PC-3 (cell line): ENCODE measurements around the gene PSMA7. TPM values are rescaled to one million over a fixed set of nuclear protein-coding genes. Genes with fewer than 3 reads are reported as not detected.

Experiments
- ATAC-seq: fragments of 200-7000 bp; cut with Tn5 transposase; 2 replicates; pipeline ENCODE4 v1.9.1; 2020; ENCODE audit warnings: mild to moderate bottlenecking, moderate library complexity
- BruUV-seq: library from RNA; stranded (reverse); fragments of 400-500 nt; replicated peaks from 2 replicates; lab custom pipeline; 2021; lab: Mats Ljungman, UMichigan
- CTCF ChIA-PET: fragments of 300-600 bp; sonication (Branson Sonifier 250); formaldehyde crosslinking; loops from one replicate; lab custom pipeline; 2022; ENCODE audit warnings: antibody characterized with exemption; lab: Charles Lee
- POLR2A ChIA-PET: fragments of 300-600 bp; sonication (Branson Sonifier 250); formaldehyde crosslinking; loops from one replicate; lab custom pipeline; 2022; ENCODE audit warnings: antibody characterized with exemption; ENCODE audit not compliant: unreplicated experiment; lab: Charles Lee
- DNase-seq: peaks from one replicate; pipeline ENCODE4 v3.0.0-alpha.2; 2015
- H2AFZ ChIP-seq: fragments of 300-600 bp; sonication (generic); 2 replicates; pipeline ENCODE4 v1.6.0; 2016; ENCODE audit warnings: antibody characterized with exemption, low read length
- H3F3A ChIP-seq: fragments of 300-600 bp; sonication (generic); one replicate; pipeline ENCODE4 v1.6.0; 2017; ENCODE audit warnings: antibody characterized with exemption, low read length, control low read depth, mild to moderate bottlenecking; ENCODE audit not compliant: unreplicated experiment
- H3K27ac ChIP-seq: fragments of 300-600 bp; sonication (generic); 2 replicates; pipeline ENCODE4 v1.5.1; 2016; ENCODE audit warnings: mild to moderate bottlenecking, low read length
- H3K27me3 ChIP-seq: fragments of 300-600 bp; sonication (generic); 2 replicates; pipeline ENCODE4 v1.6.1; 2016; ENCODE audit warnings: low read length, mixed read lengths
- H3K36me3 ChIP-seq: fragments of 300-600 bp; sonication (generic); 2 replicates; pipeline ENCODE4 v1.6.1; 2016; ENCODE audit warnings: low read depth, mixed run types, low read length, mixed read lengths
- H3K4me1 ChIP-seq: fragments of 300-600 bp; sonication (generic); 2 replicates; pipeline ENCODE4 v1.5.1; 2016; ENCODE audit warnings: low read length; ENCODE audit not compliant: insufficient read depth
- H3K4me2 ChIP-seq: fragments of 300-600 bp; sonication (generic); 2 replicates; pipeline ENCODE4 v1.6.0; 2016; ENCODE audit warnings: low read length
- H3K4me3 ChIP-seq: fragments of 300-600 bp; sonication (generic); 2 replicates; pipeline ENCODE4 v1.5.1; 2016; ENCODE audit warnings: mild to moderate bottlenecking, low read length, mixed read lengths
- H3K79me2 ChIP-seq: fragments of 300-600 bp; sonication (generic); 2 replicates; pipeline ENCODE4 v1.6.1; 2017; ENCODE audit warnings: low read length, mixed read lengths
- H3K9ac ChIP-seq: fragments of 300-600 bp; sonication (generic); 2 replicates; pipeline ENCODE4 v1.6.0; 2016; ENCODE audit warnings: mild to moderate bottlenecking, low read length
- H3K9me2 ChIP-seq: fragments of 300-600 bp; sonication (generic); replicated peaks from 2 replicates; pipeline ENCODE4 v1.6.1; 2016; ENCODE audit warnings: mixed run types, low read length, mixed read lengths
- H3K9me3 ChIP-seq: fragments of 300-600 bp; sonication (generic); 2 replicates; pipeline ENCODE4 v1.6.1; 2016; ENCODE audit warnings: low read length, mixed read lengths
- H4K20me1 ChIP-seq: fragments of 300-600 bp; sonication (generic); 2 replicates; pipeline ENCODE4 v1.6.1; 2016; ENCODE audit warnings: low read length, mixed read lengths
- EZH2 ChIP-seq: fragments of 300-600 bp; sonication (generic); IDR thresholded peaks from one replicate; pipeline ENCODE4 v1.6.1; 2017; ENCODE audit warnings: antibody characterized with exemption, mild to moderate bottlenecking, low read length; ENCODE audit not compliant: unreplicated experiment
- EZH2phosphoT487 ChIP-seq: fragments of 300-600 bp; sonication (generic); IDR thresholded peaks from 2 replicates; pipeline ENCODE4 v1.6.1; 2018; ENCODE audit warnings: mild to moderate bottlenecking, antibody characterized with exemption, low read length, borderline replicate concordance
- intact Hi-C: fragments of 100-400 bp; cut with micrococcal nuclease; formaldehyde crosslinking; loops from 2 replicates; pipeline ENCODE4 v1.9.0; 2023
- total RNA-seq: library from RNA; depleted of rRNA; stranded (reverse); fragments of >200 nt; gene quantifications from 2 replicates; pipeline ENCODE4 v1.2.3, GENCODE V29; 2014
- TF ChIP-seq, protein P1 (sequence below): fragments of 300-600 bp; sonication (generic); conservative IDR thresholded peaks from 2 replicates; pipeline ENCODE4 v1.5.1; 2017; ENCODE audit warnings: antibody characterized with exemption, low read depth, mild to moderate bottlenecking, low read length

PSMA7 gene
- total RNA-seq, 1 experiment from 2014 or later: 751 TPM

DNA sequence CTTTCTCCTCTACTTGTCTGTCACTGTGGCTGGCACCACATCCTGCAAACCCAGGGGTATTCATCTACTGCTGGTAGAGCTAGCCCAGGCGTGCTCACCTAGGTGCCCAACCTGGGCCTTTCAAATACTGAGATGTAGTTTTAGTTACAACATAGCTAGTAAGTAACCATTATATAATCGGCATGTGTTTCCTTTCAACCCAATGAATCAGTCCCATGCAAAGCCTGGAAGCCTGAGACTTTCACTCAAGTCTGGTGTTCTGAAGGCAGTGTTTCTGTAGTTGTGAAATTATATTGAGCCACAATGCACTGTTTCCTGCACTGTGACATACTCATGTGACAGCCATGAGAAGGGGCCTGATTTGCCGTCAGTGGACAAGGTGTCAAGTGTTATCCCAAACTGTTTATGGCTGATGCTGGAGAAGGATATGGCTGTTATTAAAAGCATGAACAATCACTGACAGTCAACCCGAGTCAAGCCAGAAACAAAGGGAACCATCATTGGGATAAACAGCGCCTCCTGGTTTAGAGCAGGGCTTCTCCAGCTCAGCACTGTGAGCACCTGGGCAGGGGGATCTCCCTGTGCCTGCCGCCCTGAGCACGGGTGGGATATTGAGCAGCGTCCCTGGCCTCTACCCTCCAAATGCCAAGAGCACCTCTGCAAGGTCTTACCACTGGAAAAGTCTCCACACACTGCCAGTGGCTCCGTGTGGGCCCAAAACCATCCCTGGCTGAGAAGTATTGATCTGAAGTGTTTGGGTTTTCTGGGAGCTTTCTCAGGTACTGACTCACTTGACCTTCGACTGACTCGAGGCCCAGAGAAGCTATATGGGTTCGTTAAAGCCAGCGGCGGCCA lies 1.6 kb downstream of the PSMA7 start:
- BruUV-seq: TSS peak; percentile 35
- Histone ChIP-seq H3K27me3 (no peaks in the 10 kb centered on the region), H3K9ac (peak overlapping the region; percentile 91), H3F3A (no peaks in the 10 kb centered on the region), H3K4me3 (peak overlapping the region; percentile 85), H3K9me2 (no peaks in the 10 kb centered on the region), H3K9me3 (no peaks in the 10 kb centered on the region), H3K27ac (no peak overlapping the region), H4K20me1 (peaks cover 63% of the 10 kb centered on the region), H2AFZ (no peak overlapping the region), H3K79me2 (peaks cover 69% of the 10 kb centered on the region), H3K36me3 (peaks cover 45% of the 10 kb centered on the region), H3K4me2 (peak overlapping the region; percentile 92), H3K4me1 (peaks cover 24% of the 10 kb centered on the region)
- ChIA-PET CTCF (interaction anchor here (0.6 to 1.2 kb wide), 4 partner anchors 18 to 131 kb away, joined by 3 to 5 read pairs (median 4); no protein-coding TSS in a partner anchor), POLR2A (no interaction called here)
- DNase-seq: peak; percentile 41
- intact Hi-C loops: no loop called here
- ATAC-seq: peak; percentile 9
- TF ChIP-seq EZH2phosphoT487: no peak
- TF ChIP-seq, protein P1, sequence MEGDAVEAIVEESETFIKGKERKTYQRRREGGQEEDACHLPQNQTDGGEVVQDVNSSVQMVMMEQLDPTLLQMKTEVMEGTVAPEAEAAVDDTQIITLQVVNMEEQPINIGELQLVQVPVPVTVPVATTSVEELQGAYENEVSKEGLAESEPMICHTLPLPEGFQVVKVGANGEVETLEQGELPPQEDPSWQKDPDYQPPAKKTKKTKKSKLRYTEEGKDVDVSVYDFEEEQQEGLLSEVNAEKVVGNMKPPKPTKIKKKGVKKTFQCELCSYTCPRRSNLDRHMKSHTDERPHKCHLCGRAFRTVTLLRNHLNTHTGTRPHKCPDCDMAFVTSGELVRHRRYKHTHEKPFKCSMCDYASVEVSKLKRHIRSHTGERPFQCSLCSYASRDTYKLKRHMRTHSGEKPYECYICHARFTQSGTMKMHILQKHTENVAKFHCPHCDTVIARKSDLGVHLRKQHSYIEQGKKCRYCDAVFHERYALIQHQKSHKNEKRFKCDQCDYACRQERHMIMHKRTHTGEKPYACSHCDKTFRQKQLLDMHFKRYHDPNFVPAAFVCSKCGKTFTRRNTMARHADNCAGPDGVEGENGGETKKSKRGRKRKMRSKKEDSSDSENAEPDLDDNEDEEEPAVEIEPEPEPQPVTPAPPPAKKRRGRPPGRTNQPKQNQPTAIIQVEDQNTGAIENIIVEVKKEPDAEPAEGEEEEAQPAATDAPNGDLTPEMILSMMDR: peak; percentile 76

DNA sequence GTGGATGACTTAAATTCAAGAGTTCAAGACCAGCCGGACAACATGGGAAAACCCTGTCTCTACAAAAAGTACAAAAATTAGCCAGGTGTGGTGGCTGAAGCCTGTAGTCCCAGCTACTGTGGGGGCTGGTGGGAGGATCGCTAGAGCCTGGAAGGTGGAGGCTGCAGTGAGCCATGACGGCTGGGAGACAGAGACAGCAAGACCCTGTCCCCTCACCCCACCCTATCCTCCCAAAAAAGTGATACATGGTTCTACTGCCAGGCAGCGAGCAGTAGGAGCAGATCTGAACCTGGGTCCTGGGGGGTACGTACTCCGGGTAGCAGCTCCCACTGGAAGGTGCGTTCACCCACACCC lies 2.2 kb downstream of the PSMA7 start:
- Histone ChIP-seq H3K27ac (no peak overlapping the region), H3K4me2 (peak overlapping the region; percentile 92), H2AFZ (no peak overlapping the region), H3K4me1 (peaks cover 24% of the 10 kb centered on the region), H3K9me3 (no peaks in the 10 kb centered on the region), H3K79me2 (peaks cover 62% of the 10 kb centered on the region), H3K27me3 (no peaks in the 10 kb centered on the region), H4K20me1 (peaks cover 65% of the 10 kb centered on the region), H3F3A (no peaks in the 10 kb centered on the region), H3K36me3 (peaks cover 51% of the 10 kb centered on the region), H3K4me3 (peak overlapping the region; percentile 85), H3K9me2 (no peaks in the 10 kb centered on the region), H3K9ac (no peak overlapping the region)
- BruUV-seq: no TSS peak
- CTCF ChIA-PET: no interaction called here
- TF ChIP-seq EZH2phosphoT487: no peak
- POLR2A ChIA-PET: no interaction called here
- DNase-seq (no peak), ATAC-seq (no peak)
- intact Hi-C loops: no loop called here

DNA sequence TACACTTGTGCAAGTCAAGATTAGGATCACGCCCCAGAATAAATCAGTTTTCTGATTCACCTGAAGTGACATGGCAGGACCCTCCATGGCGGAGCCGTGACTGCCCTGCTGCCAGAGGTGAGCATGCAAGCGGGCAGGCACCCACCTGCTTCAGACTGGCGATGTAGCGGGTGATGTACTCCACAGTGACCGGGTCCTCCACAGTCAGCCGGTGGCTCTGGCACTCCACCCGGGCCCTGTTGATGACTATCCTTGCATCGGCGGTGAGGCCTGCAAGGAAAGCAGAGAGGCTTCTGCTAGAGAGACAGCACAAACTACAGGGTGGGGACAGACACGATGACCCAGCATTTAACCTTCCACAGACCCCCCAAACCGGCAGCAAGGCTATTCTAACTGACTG lies 3.6 kb downstream of the PSMA7 start:
- TF ChIP-seq, protein P1: no peak
- TF ChIP-seq EZH2 (no peak), EZH2phosphoT487 (no peak)

More for the DNA sequence above, 3.6 kb downstream of the PSMA7 start:
- no peak for ATAC-seq
- CTCF ChIA-PET: no interaction called here
- Histone ChIP-seq H3K9me3 (no peaks in the 10 kb centered on the region), H3K9me2 (no peaks in the 10 kb centered on the region), H3K36me3 (peaks cover 62% of the 10 kb centered on the region), H3K4me3 (no peak overlapping the region), H3K4me1 (peaks cover 13% of the 10 kb centered on the region), H3K27me3 (no peaks in the 10 kb centered on the region), H3K79me2 (peaks cover 49% of the 10 kb centered on the region), H3K9ac (no peak overlapping the region), H3F3A (no peaks in the 10 kb centered on the region), H3K4me2 (no peak overlapping the region), H2AFZ (no peak overlapping the region), H3K27ac (no peak overlapping the region), H4K20me1 (peaks cover 60% of the 10 kb centered on the region)
- no TSS peak for BruUV-seq
- no peak for DNase-seq
- intact Hi-C loops: no loop called here
- POLR2A ChIA-PET: no interaction called here
